Lower leg skin (tissue), 3 donors: ENCODE results near the gene GSN.

Experiments
- CTCF ChIP-seq, 3 donors: fragments of 450-650 bp; IDR thresholded peaks; one replicate each; pipeline ENCODE4 v1.5.1; 2016; ENCODE audit warnings: antibody characterized with exemption in 3 of 3, mild to moderate bottlenecking in 3 of 3, moderate library complexity in 2 of 3
- POLR2A ChIP-seq, 2 donors: fragments of 450-650 bp; IDR thresholded peaks; one replicate each; pipeline ENCODE4 v1.6.1; 2016 to 2017; ENCODE audit warnings: antibody characterized with exemption in 2 of 2, mild to moderate bottlenecking in 1 of 2, moderate library complexity in 1 of 2

GRCh38 chr9:121274851-121275250 is 6.9 kb downstream of the GSN start:
- no peak for TF ChIP-seq CTCF (IDR thresholded peaks at IDR 0.05)
- TF ChIP-seq POLR2A (IDR thresholded peaks at IDR 0.05): no peak
